Sigmoid colon (tissue), 4 donors: ENCODE data around the gene FAM227A.

Source experiments
- EP300 ChIP-seq, 4 donors: sonication (generic); formaldehyde crosslinking; IDR thresholded peaks; one replicate each; pipeline ENCODE4 v1.6.1; 2017; ENCODE audit warnings: antibody characterized with exemption in 4 of 4
- POLR2A ChIP-seq, 2 donors: fragments of 450-650 bp; IDR thresholded peaks; one replicate each; pipeline ENCODE4 v1.6.1; 2016; ENCODE audit warnings: antibody characterized with exemption in 2 of 2, mild to moderate bottlenecking in 2 of 2, moderate library complexity in 2 of 2
- POLR2AphosphoS5 ChIP-seq, 4 donors: sonication (generic); formaldehyde crosslinking; IDR thresholded peaks; one replicate each; pipeline ENCODE4 v1.6.1; 2017; ENCODE audit warnings: antibody characterized with exemption in 4 of 4
- TF ChIP-seq, protein P1 (sequence below), 4 experiments: fragments of 450-650 bp in 3 of 4; fragments of 200-600 bp in 1 of 4; IDR thresholded peaks; one replicate each; pipeline ENCODE4 v1.5.1; 2016 to 2019; ENCODE audit warnings: antibody characterized with exemption in 4 of 4, mild to moderate bottlenecking in 3 of 4, moderate library complexity in 2 of 4

DNA sequence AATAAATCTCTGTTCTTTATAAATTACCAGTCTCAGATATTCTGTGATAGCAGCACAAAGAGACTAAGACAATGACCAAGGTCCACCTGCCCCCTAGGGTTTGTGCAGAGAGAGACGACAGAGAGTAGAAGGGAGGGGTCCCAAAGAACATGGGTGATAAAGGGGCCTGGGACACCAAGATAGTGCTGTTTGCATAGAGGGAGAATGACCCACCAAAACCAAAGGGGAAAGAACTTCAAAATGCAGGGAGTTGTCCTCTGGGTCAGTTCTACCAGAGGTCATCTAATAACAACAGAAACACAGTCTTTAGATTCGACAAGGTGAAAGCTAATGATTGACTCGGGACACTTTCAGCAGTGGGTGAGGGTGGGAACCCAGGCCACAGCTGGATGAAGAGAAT lies 23.7 kb downstream of the FAM227A start:
- TF ChIP-seq POLR2AphosphoS5 (IDR thresholded peaks at IDR 0.05) = no peak
- TF ChIP-seq POLR2A (IDR thresholded peaks at IDR 0.05) = no peak
- TF ChIP-seq, protein P1, sequence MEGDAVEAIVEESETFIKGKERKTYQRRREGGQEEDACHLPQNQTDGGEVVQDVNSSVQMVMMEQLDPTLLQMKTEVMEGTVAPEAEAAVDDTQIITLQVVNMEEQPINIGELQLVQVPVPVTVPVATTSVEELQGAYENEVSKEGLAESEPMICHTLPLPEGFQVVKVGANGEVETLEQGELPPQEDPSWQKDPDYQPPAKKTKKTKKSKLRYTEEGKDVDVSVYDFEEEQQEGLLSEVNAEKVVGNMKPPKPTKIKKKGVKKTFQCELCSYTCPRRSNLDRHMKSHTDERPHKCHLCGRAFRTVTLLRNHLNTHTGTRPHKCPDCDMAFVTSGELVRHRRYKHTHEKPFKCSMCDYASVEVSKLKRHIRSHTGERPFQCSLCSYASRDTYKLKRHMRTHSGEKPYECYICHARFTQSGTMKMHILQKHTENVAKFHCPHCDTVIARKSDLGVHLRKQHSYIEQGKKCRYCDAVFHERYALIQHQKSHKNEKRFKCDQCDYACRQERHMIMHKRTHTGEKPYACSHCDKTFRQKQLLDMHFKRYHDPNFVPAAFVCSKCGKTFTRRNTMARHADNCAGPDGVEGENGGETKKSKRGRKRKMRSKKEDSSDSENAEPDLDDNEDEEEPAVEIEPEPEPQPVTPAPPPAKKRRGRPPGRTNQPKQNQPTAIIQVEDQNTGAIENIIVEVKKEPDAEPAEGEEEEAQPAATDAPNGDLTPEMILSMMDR (IDR thresholded peaks at IDR 0.05) = no peak
- TF ChIP-seq EP300 (IDR thresholded peaks at IDR 0.05) = no peak
